Measurements from ENCODE around the gene ANKMY1.

The ANKMY1 gene

DNA sequence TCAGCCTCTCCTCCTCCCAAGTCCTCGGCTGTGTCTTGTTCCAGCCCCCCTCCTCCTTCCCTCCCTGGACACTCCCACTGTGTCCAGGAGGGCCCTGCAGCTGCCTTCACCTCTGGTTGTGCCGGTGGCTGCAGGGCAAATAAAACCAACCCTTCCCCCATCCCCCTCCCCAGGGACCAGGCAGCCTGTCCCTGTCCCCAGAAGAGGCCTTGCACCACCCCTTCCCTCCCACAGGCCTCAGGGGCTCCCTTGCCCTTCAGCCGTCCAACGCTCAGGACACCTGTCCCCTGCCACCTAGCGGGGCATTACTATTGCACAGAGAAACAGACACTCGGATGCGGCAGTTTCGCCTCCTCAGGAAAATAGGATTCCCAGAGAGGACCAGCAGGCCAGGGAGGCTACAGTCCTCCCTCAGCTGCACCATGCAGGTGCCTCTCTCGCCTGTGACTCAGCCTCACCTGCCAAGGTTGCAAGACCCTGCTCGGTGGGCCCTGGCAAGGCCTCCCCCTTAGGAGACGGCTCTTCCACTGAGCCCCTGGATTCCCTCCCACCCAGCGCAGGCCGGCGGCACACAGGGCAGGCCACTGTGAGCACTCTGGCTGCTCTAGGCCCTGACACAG lies 127.8 kb downstream of the ANKMY1 start:
- DNase-seq: no peak
